HG03354 (cell line): Measurements from ENCODE around the gene SH3BP4.

ENCODE experiments used
- ATAC-seq: cut with Tn5 transposase; IDR thresholded peaks from one replicate; pipeline ENCODE4 v1.9.1; 2021; ENCODE audit warnings: mild to moderate bottlenecking; ENCODE audit not compliant: unreplicated experiment, poor library complexity, severe bottlenecking

Gene SH3BP4

DNA sequence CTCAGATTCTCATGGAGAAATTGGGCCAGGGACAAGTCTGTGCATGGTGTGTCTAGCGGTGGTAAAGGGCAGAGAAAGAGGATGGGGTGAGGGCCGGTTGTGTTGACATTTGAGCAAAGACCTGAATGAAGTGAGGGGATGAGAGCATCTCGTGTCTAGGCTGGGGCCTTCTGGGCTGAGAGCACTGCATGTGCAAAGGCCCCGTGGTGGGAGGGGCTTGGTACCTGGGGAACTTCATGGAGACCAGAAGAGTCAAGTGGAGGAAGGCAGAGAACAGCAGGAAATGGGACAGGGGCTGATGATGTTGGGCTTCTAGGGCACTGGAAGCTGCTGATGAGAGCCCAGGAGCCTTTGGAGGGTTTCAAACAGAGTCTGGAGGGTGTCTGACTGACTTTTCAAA lies 76.8 kb downstream of the SH3BP4 start:
- ATAC-seq: no peak

DNA sequence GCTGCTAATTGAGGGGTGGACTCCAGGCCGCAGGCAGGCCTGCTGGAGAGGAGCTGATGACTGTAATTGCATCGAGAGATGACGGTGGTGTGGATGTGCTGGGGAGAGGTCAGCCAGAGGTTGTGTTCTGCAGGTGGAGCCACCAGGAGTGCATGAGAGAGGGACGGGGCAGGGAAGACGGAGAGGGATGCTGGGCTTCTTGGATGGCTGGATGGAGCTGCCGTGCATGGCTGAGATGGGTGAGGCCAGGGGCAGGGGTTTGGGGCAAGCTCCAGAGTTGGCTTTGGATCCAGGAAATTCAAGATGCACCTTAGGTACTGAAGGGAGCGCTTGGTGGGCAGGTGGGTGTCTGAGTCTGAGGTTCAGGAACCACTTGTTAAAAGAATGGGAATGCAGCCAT lies 77.2 kb downstream of the SH3BP4 start:
- ATAC-seq: no peak

DNA sequence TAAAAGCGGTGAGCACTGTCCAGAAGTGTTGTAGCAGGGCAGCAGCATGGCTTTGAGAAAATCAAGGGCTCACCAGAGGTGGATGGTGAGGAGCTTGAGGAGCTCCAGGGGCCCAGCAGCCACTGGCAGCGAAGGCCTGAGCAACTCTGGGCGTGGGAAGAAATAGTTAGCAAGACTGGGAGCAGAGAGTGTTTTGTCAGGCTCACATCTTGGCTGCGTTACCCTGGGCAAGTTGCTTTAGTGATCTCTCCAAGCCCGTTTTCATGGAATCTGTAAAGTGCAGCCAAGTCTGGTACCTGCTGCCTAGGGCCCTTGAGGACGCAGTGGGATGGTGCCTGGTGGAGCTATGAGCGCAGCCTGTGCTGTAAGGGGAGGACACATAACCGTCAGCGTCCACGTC lies 78.3 kb downstream of the SH3BP4 start:
- no peak for ATAC-seq

DNA sequence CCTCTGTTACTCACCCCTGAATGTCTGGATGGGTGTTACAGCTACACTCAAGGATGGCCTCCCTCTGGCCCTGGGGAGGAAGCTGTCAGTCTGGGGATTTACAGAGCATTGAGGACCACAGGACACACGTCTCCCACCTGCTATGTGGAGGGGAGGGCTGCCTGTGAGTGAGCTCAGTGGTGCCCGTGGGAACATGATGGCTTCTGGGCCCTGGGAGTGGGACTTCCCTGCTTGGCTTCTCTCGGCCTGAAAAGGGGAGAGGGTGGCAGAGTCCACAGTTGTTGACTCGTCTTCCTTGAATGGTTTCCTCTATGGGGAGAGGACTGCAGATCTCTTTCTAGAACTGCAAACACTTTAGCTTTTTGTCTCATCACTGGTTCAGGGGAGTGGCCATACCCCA lies 79.1 kb downstream of the SH3BP4 start:
- no peak for ATAC-seq

DNA sequence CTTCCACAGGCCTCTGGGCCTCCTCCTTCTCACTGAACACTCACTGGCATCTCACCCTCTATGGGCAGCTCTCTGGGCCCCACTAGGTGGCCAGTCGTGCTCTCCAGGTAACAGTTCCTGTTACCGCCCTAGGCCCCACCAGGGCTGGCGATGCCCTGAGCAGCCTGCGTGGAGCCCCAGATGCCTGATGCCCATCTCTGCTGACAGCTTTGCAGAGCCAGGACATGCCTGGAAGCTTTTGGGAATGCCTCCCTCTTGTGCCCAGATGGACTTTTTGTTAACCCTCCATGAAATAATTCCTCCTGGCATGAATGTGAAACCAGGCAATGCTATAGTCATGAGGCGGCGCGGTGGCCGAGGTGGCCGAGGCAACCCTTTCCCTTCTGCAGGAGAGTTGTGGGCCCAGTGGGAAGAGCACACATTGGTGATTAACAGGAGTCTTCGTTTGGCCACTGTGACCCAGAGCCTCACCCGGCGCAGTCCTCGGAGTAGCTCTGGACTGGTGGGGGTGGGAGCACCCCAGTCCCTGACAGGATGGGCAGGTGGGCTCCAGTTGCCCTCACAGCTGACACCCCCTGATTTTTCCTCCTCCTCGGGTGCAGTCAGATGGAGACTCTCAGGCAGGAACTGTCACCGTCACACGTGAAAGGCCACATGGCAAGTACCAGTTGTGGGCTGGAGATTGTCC lies 80.0 kb downstream of the SH3BP4 start:
- no peak for ATAC-seq

DNA sequence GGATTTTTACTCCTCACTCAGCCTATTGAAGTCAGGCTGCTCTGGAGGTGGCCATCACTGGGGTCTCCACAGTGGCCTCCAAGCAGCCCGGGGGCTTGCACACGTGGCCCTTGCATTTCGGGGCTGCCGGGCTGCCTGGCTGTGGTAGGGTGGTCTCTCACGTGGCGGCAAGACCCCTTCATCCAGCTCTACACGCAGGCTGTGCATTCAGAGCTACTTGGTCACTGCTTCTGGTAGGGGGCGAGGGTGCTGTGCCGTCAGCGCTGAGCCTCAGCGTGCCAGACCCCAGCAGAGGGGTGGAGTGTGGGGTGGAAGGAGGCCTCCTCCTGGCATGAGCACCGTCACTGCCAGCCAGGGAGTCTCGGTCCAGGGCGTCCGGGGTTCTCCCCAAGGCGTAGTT lies 80.6 kb downstream of the SH3BP4 start:
- no peak for ATAC-seq

DNA sequence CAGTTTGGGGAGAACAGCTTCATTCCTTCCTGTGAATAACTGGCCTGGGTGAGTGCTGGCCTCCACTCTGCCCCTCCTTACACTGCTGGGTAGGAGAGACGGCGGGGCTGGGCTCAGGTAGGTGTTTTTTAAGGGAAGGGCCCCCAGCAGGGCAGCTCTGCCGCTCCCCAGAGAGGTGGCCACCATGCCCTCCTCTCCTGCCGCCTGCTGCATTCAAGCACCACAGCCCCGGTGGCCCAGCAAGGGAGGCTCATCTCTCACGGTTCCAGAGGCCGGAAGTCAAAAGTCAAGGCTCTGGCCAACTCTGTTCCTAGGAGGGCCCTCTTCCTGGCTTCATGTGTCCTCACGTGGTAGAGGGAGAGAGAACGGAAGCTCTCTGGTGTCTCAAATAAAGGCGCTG lies 81.1 kb downstream of the SH3BP4 start:
- ATAC-seq: no peak

DNA sequence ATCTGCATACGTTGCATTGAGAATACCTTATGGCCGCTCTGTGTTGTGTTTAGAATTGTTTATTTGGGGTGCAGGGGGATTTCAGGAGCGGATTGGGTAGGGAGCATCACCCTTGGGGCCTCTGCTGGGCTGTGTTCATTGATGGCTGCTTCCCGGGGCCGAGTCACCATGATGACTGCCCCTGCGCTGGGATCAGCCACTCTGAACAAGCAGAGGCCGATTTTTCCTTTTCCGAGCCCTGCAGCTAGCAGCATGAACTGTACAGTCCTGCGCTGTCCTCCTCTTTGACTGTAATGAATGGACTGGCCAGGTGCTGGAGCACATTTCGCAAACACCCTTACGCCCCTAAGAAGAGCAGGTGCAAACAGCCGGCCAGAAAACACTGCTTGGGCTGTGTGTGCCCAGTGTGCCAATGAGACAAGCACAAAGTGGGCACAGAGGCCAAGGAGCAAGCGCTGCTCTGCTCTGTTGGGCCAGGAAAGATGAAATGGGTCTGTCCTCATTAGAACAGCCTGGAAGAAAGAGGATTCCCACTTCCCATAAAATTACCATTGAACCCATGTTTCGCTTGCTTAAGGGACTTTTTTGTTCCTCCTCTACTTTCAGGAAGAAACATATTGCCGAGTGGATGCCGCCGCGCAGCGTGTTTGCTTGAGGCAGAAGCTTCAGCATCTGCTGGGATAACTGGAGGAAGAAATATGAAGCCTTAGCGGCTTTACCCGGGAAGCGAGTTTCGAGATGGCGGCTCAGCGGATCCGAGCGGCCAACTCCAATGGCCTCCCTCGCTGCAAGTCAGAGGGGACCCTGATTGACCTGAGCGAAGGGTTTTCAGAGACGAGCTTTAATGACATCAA lies 82.7 kb downstream of the SH3BP4 start:
- ATAC-seq: no peak

DNA sequence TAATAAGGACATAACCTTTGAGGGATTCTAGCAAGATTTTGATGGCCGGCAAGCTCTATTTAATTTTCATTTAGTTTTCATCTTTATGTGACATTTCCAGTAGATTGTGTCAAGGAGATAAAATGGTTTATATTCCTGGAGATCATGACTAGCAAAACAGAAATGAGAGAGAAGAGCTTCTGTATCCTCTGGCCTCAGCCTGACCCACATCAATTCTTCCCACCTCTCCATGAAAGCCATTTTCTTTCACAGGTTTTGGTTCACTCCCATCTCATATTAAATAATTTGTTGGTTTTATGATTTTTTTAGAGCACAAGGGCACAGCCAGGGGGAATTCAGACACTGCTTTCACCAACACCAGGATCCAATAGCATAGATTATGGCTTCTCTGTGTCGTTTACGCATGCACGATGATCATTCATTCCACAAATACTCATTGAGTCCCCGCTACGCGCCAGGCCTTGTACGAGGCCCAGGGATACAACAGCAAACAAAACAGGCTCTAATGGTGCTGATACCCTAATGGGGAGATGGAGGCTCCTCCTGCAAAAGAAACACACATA lies 85.9 kb downstream of the SH3BP4 start:
- no peak for ATAC-seq

DNA sequence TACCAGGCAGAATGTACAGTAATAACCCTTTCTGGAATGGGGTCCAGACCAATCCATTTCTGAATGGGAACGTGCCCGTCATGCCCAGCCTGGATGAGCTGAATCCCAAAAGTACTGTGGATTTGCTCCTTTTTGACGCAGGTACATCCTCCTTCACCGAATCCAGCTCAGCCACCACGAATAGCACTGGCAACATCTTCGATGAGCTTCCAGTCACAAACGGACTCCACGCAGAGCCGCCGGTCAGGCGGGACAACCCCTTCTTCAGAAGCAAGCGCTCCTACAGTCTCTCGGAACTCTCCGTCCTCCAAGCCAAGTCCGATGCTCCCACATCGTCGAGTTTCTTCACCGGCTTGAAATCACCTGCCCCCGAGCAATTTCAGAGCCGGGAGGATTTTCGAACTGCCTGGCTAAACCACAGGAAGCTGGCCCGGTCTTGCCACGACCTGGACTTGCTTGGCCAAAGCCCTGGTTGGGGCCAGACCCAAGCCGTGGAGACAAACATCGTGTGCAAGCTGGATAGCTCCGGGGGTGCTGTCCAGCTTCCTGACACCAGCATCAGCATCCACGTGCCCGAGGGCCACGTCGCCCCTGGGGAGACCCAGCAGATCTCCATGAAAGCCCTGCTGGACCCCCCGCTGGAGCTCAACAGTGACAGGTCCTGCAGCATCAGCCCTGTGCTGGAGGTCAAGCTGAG lies 89.6 kb downstream of the SH3BP4 start:
- no peak for ATAC-seq

DNA sequence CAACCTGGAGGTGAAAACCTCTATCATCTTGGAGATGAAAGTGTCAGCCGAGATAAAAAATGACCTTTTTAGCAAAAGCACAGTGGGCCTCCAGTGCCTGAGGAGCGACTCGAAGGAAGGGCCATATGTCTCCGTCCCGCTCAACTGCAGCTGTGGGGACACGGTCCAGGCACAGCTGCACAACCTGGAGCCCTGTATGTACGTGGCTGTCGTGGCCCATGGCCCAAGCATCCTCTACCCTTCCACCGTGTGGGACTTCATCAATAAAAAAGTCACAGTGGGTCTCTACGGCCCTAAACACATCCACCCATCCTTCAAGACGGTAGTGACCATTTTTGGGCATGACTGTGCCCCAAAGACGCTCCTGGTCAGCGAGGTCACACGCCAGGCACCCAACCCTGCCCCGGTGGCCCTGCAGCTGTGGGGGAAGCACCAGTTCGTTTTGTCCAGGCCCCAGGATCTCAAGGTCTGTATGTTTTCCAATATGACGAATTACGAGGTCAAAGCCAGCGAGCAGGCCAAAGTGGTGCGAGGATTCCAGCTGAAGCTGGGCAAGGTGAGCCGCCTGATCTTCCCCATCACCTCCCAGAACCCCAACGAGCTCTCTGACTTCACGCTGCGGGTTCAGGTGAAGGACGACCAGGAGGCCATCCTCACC lies 90.2 kb downstream of the SH3BP4 start:
- ATAC-seq: no peak

DNA sequence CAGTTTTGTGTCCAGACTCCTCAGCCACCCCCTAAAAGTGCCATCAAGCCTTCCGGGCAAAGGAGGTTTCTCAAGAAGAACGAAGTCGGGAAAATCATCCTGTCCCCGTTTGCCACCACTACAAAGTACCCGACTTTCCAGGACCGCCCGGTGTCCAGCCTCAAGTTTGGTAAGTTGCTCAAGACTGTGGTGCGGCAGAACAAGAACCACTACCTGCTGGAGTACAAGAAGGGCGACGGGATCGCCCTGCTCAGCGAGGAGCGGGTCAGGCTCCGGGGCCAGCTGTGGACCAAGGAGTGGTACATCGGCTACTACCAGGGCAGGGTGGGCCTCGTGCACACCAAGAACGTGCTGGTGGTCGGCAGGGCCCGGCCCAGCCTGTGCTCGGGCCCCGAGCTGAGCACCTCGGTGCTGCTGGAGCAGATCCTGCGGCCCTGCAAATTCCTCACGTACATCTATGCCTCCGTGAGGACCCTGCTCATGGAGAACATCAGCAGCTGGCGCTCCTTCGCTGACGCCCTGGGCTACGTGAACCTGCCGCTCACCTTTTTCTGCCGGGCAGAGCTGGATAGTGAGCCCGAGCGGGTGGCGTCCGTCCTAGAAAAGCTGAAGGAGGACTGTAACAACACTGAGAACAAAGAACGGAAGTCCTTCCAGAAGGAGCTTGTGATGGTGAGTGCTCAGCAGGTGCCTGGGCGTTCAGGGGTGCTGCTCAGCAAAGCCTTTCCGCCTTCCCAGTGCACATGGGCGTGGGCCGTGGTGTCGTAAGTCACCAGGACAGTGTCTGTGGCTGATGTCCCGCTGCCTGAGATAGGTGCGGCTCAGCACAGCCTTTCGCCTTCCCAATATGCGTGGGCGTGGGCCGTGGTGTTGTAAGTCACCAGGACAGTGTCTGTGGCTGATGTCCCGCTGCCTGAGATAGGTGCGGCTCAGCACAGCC lies 91.0 kb downstream of the SH3BP4 start:
- ATAC-seq: no peak

DNA sequence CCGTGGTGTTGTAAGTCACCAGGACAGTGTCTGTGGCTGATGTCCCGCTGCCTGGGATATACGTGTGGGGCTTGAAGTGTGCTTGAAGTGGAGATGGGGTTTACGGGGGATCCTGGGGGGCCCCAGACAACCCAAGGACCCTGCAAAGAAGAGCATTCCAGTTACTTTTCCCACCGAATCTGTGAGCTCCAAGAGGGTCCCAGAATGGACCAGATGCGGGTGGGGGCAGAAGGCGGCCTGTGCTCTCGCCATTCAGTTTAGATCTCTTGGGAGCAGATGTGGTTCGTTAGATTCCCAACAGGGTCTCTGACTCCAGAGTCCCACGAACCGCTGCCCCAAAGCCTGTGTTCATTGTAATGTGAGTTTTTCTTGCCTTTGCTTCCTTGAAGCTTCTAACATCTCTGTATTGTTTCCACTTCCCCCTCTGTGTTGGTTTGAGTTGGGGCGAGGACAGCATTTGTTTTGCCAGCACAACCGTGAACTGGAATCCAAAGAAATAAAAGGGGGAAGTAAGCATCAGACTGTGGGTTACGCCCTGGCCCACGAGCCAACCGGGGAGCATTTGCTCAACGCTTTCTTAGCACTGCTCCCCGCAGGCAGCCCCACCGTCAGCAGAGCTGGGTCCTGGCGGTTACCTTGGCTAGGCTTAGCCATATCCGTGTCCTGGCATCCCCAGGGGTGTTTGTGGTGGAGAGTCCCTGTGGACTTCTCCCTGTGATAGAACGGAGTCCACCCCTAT lies 92.1 kb downstream of the SH3BP4 start:
- ATAC-seq: no peak

DNA sequence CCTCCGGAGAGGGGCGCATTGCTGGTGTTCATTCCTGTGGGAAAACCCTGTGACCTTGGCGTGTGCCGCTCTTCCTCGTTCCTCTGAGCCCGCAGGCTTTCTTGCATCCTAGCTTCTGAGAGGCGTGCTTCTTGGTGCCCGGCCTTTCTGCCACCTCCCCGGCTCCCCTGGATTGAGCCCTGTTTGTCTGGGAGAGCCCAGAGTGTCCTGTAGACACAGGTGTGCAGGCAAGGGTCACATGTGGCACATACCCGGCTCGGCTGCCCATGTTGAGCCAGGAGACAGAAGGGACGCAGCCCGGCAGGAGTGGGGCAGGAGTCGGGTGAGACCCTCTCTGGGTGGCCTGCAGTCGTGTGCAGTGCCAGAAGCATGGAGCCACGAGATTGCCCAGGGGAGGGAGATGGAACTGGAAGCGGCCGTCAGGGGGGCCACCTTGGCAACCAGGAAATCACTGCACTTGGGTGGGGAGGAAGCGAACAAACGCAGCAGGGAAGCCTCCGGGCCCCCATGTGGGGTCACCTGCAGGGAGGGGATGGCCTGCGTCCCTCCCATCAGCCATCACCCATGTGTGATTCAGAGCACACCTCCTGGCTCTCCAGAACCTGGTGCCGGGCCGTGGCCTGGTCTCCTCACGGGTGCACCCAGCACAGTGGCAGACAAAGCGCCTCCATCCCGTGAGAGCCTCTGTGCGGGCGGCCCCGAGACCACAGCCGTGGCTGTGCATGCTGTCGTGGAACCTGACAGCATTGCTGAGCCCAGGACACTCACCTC lies 92.9 kb downstream of the SH3BP4 start:
- ATAC-seq: no peak

DNA sequence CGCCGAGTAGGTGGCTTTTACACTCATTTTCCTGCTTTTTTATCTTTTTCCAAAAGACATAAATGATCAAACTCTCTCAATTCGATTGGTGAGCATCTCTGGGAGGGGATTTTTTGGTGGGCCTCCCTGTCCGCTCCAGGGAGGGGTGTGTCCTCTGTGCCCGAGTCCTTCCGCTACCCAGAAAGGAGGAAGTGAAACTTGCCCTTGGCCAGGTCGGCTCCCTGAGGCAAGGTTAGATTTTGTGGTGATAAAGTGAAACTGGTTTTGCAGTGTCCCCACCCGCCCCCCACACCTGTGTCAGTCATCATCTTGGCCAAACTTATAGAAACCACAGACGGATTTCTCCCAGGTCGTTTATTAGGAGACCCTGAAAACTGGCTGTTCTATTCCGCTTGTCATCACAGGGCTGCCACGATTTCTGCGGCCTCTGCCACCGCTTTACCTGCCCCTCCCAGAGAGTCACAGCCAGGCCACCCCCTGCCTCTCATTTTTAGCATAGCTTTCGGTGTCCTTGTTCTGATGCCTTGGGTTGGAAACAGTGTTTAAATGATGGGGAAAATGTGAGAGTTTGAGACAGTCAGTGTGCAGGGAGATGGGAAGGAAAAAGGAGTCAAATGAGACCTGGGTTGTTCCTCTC lies 93.6 kb downstream of the SH3BP4 start:
- ATAC-seq: peak; percentile 74

DNA sequence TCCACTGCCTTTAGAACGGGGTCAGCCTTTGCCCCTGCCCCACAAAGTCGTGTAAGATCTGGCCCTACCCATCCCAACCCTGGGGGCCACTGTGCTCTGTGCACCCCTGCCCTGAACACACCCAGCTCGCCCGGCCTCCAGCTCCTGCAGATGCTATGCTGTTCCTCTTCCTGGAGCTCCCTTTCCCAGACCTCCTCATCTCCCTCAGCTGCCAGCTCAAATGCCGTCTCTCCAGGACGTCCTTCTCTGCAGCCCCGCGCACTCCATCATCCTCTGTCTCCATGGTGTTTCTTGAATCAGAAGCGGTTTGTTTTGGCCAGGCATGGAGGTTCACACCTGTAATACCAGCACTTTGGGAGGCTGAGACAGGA lies 94.1 kb downstream of the SH3BP4 start:
- ATAC-seq: no peak

DNA sequence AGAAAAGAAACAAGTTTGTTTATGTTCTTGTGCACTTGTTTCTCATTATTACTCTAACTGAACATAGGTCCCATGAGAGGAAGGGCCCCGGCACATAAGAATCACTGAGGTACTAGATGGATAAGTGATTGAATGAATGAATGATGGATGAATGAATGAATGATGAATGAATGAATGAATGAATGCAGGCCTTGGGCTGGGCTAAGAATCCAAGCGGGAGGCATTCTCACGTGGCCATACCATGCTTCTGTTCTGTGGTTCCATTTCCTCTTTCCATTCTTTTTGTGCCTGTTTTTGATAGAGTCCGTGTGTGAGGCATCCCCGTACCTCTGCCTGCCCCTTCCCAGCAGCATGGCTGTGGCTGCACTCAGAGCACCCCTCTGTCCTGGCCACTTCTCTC lies 94.8 kb downstream of the SH3BP4 start:
- ATAC-seq: no peak
